OCI-LY1 (cell line): Measurements from ENCODE around the gene SEMA4A.

Experiments
- CTCF ChIP-seq: fragments of 200-600 bp; sonication (generic), shearing (Covaris generic); IDR thresholded peaks from 2 replicates; pipeline ENCODE4 v1.5.1; 2017; ENCODE audit warnings: mild to moderate bottlenecking, antibody characterized with exemption, low read length, moderate library complexity, mixed read lengths
- EZH2 ChIP-seq: fragments of 200-600 bp; sonication (generic), shearing (Covaris generic); IDR thresholded peaks from 2 replicates; pipeline ENCODE4 v1.8.0; 2017; ENCODE audit warnings: borderline replicate concordance, mixed run types, mild to moderate bottlenecking, antibody characterized with exemption, low read length, moderate library complexity, mixed read lengths

- TF ChIP-seq CTCF, result no peak
- no peak for TF ChIP-seq EZH2
Measured at GRCh38 chr1:156110252-156110651, 43.1 kb upstream of the SEMA4A start.
